GM23338 (cell line): ENCODE data around the gene RMI2. TPM values are rescaled to one million over a fixed set of nuclear protein-coding genes. Genes with fewer than 3 reads are reported as not detected.

Experiments used
- ATAC-seq: fragments of 200-7000 bp; cut with Tn5 transposase; 3 replicates; pipeline ENCODE4 v1.9.1; 2020
- DNase-seq: peaks from one replicate; pipeline ENCODE4 v3.0.0-alpha.2; 2015; ENCODE audit warnings: low spot score
- H2AFZ ChIP-seq: fragments of 200-600 bp; sonication (generic); 2 replicates; pipeline ENCODE4 v1.8.0; 2016; ENCODE audit warnings: antibody characterized with exemption, mild to moderate bottlenecking, moderate library complexity
- H3F3A ChIP-seq: fragments of 200-600 bp; sonication (generic); replicated peaks from 2 replicates; pipeline ENCODE4 v1.8.0; 2017; ENCODE audit warnings: antibody characterized with exemption, mixed run types, low read depth
- H3K27ac ChIP-seq: fragments of 200-600 bp; sonication (generic); 2 replicates; pipeline ENCODE4 v1.6.1; 2016; ENCODE audit warnings: low read depth
- H3K27me3 ChIP-seq: fragments of 200-600 bp; sonication (generic); 2 replicates; pipeline ENCODE4 v1.8.0; 2016; ENCODE audit warnings: mild to moderate bottlenecking, mixed run types, moderate library complexity; ENCODE audit not compliant: insufficient read depth
- H3K36me3 ChIP-seq: fragments of 200-600 bp; sonication (generic); 2 replicates; pipeline ENCODE4 v1.8.0; 2016; ENCODE audit warnings: mild to moderate bottlenecking; ENCODE audit not compliant: insufficient read depth
- H3K4me1 ChIP-seq: fragments of 200-600 bp; sonication (generic); 2 replicates; pipeline ENCODE4 v1.8.0; 2016; ENCODE audit warnings: mild to moderate bottlenecking, moderate library complexity; ENCODE audit not compliant: insufficient read depth
- H3K4me2 ChIP-seq: fragments of 200-600 bp; sonication (generic); 2 replicates; pipeline ENCODE4 v1.7.1; 2017; ENCODE audit warnings: mixed run types
- H3K4me3 ChIP-seq: fragments of 200-600 bp; sonication (generic); 2 replicates; pipeline ENCODE4 v1.6.1; 2016; ENCODE audit warnings: mixed run types
- H3K79me2 ChIP-seq: fragments of 200-600 bp; sonication (generic); replicated peaks from 2 replicates; pipeline ENCODE4 v1.8.0; 2017; ENCODE audit warnings: mild to moderate bottlenecking; ENCODE audit not compliant: insufficient read depth
- H3K9me2 ChIP-seq: fragments of 200-600 bp; sonication (generic); 2 replicates; pipeline ENCODE4 v1.8.0; 2017; ENCODE audit not compliant: insufficient read depth
- H4K20me1 ChIP-seq: fragments of 200-600 bp; sonication (generic); replicated peaks from 2 replicates; pipeline ENCODE4 v1.8.0; 2017; ENCODE audit warnings: mild to moderate bottlenecking; ENCODE audit not compliant: insufficient read depth
- H3K27ac Mint-ChIP-seq: 2 replicates; pipeline ENCODE4 v1.8.0; 2020; ENCODE audit warnings: inconsistent platforms, mild to moderate bottlenecking, moderate library complexity, mixed read lengths
- H3K27me3 Mint-ChIP-seq: 3 replicates; pipeline ENCODE4 v1.8.0; 2022; ENCODE audit warnings: low read depth, mild to moderate bottlenecking, moderate library complexity, mixed read lengths, inconsistent platforms; ENCODE audit not compliant: insufficient read depth, poor library complexity
- H3K36me3 Mint-ChIP-seq: 3 replicates; pipeline ENCODE4 v1.8.0; 2021; ENCODE audit warnings: low read depth, mild to moderate bottlenecking, inconsistent platforms, moderate library complexity, mixed read lengths
- H3K4me1 Mint-ChIP-seq: 3 replicates; pipeline ENCODE4 v1.8.0; 2020; ENCODE audit warnings: mild to moderate bottlenecking, inconsistent platforms, mixed read lengths
- H3K4me3 Mint-ChIP-seq: 3 replicates; pipeline ENCODE4 v1.8.0; 2021; ENCODE audit warnings: moderate library complexity, mild to moderate bottlenecking, inconsistent platforms, mixed read lengths
- H3K9me3 Mint-ChIP-seq: 3 replicates; pipeline ENCODE4 v1.8.0; 2020; ENCODE audit warnings: moderate library complexity, mild to moderate bottlenecking, inconsistent platforms, mixed read lengths
- CREB1 ChIP-seq: fragments of 250-450 bp; sonication (Bioruptor Pico); IDR thresholded peaks from 2 replicates; pipeline ENCODE4 v1.5.0; 2020; ENCODE audit warnings: low read depth, mild to moderate bottlenecking, moderate library complexity
- EZH2phosphoT487 ChIP-seq: fragments of 200-600 bp; sonication (generic); IDR thresholded peaks from one replicate; pipeline ENCODE4 v1.8.1; 2018; ENCODE audit warnings: antibody characterized with exemption; ENCODE audit not compliant: unreplicated experiment
- JUNB ChIP-seq: IDR thresholded peaks from one replicate; pipeline ENCODE4 v1.6.1; 2016; ENCODE audit warnings: antibody characterized with exemption; ENCODE audit not compliant: unreplicated experiment
- NANOG ChIP-seq: IDR thresholded peaks from 2 replicates; pipeline ENCODE4 v1.6.1; 2016; ENCODE audit warnings: antibody characterized with exemption, borderline replicate concordance
- POLR2AphosphoS5 ChIP-seq: IDR thresholded peaks from 2 replicates; pipeline ENCODE4 v1.6.1; 2016; ENCODE audit warnings: antibody characterized with exemption, low read depth
- STAT1 ChIP-seq: IDR thresholded peaks from one replicate; pipeline ENCODE4 v1.6.1; 2016; ENCODE audit warnings: antibody characterized with exemption; ENCODE audit not compliant: unreplicated experiment
- ZNF114 ChIP-seq: fragments of 250-450 bp; sonication (Bioruptor Pico); IDR thresholded peaks from 2 replicates; pipeline ENCODE4 v1.5.0; 2020; ENCODE audit warnings: mild to moderate bottlenecking, moderate library complexity
- polyA plus RNA-seq: library from polyadenylated mRNA; unstranded; fragments of >200 nt; fragmentation: Nextera tagmentation; extraction: Ambion mirVana; gene quantifications from 2 replicates; pipeline ENCODE4 v1.2.1, GENCODE V29; 2016
- total RNA-seq: library from RNA; depleted of rRNA; stranded (reverse); fragments of >200 nt; shearing (Covaris generic); gene quantifications from 2 replicates; pipeline ENCODE4 v1.2.3, GENCODE V29; 2014
- TF ChIP-seq, protein P1 (sequence below): fragments of 250-450 bp; sonication (Bioruptor Pico); IDR thresholded peaks from 2 replicates; pipeline ENCODE4 v1.5.0; 2020; ENCODE audit warnings: mild to moderate bottlenecking, moderate library complexity
- TF ChIP-seq, protein P2 (sequence below): IDR thresholded peaks from one replicate; pipeline ENCODE4 v1.6.1; 2018; ENCODE audit warnings: antibody characterized with exemption; ENCODE audit not compliant: unreplicated experiment
- TF ChIP-seq, protein P3 (sequence below), 2 experiments: fragments of 200-600 bp in 1 of 2; sonication (generic) in 1 of 2; conservative IDR thresholded peaks; 2 replicates each; pipeline versions ENCODE4 v1.5.1 to v1.6.1; 2016 to 2017; ENCODE audit warnings: antibody characterized with exemption in 2 of 2, low read depth in 2 of 2, mild to moderate bottlenecking in 2 of 2, moderate library complexity in 1 of 2

RMI2 gene
- total and polyA plus RNA-seq, 2 experiments from 2014 or later, result 98.2 to 108 TPM

DNA sequence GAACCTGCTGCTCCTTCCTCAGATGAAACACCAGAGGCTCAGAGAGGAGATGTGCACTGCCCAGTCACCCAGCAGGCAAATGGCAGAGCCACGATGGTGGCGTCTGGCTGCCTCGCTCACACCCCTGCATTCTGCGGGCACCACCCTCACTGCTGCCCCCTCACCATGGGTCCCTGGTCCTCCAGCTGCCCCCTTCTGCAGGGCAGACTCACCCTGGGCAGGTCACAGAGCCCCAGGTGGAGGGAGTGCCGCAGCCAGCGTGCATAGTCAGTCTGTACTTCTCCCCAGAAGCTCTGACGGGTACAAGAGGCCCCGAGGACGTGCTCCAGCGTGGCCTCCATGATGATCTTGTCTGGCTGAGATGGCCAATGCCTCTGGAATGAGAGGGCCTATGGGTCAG is 52.9 kb downstream of the RMI2 start (continued):
- TF ChIP-seq, protein P1, sequence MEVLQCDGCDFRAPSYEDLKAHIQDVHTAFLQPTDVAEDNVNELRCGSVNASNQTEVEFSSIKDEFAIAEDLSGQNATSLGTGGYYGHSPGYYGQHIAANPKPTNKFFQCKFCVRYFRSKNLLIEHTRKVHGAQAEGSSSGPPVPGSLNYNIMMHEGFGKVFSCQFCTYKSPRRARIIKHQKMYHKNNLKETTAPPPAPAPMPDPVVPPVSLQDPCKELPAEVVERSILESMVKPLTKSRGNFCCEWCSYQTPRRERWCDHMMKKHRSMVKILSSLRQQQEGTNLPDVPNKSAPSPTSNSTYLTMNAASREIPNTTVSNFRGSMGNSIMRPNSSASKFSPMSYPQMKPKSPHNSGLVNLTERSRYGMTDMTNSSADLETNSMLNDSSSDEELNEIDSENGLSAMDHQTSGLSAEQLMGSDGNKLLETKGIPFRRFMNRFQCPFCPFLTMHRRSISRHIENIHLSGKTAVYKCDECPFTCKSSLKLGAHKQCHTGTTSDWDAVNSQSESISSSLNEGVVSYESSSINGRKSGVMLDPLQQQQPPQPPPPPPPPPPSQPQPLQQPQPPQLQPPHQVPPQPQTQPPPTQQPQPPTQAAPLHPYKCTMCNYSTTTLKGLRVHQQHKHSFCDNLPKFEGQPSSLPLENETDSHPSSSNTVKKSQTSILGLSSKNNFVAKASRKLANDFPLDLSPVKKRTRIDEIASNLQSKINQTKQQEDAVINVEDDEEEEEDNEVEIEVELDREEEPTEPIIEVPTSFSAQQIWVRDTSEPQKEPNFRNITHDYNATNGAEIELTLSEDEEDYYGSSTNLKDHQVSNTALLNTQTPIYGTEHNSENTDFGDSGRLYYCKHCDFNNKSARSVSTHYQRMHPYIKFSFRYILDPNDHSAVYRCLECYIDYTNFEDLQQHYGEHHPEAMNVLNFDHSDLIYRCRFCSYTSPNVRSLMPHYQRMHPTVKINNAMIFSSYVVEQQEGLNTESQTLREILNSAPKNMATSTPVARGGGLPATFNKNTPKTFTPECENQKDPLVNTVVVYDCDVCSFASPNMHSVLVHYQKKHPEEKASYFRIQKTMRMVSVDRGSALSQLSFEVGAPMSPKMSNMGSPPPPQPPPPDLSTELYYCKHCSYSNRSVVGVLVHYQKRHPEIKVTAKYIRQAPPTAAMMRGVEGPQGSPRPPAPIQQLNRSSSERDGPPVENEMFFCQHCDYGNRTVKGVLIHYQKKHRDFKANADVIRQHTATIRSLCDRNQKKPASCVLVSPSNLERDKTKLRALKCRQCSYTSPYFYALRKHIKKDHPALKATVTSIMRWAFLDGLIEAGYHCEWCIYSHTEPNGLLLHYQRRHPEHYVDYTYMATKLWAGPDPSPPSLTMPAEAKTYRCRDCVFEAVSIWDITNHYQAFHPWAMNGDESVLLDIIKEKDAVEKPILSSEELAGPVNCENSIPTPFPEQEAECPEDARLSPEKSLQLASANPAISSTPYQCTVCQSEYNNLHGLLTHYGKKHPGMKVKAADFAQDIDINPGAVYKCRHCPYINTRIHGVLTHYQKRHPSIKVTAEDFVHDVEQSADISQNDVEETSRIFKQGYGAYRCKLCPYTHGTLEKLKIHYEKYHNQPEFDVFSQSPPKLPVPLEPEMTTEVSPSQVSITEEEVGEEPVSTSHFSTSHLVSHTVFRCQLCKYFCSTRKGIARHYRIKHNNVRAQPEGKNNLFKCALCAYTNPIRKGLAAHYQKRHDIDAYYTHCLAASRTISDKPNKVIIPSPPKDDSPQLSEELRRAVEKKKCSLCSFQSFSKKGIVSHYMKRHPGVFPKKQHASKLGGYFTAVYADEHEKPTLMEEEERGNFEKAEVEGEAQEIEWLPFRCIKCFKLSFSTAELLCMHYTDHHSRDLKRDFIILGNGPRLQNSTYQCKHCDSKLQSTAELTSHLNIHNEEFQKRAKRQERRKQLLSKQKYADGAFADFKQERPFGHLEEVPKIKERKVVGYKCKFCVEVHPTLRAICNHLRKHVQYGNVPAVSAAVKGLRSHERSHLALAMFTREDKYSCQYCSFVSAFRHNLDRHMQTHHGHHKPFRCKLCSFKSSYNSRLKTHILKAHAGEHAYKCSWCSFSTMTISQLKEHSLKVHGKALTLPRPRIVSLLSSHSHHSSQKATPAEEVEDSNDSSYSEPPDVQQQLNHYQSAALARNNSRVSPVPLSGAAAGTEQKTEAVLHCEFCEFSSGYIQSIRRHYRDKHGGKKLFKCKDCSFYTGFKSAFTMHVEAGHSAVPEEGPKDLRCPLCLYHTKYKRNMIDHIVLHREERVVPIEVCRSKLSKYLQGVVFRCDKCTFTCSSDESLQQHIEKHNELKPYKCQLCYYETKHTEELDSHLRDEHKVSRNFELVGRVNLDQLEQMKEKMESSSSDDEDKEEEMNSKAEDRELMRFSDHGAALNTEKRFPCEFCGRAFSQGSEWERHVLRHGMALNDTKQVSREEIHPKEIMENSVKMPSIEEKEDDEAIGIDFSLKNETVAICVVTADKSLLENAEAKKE (CRISPR knock-in tag), result no peak
- no peak for TF ChIP-seq EZH2phosphoT487
- no peak for TF ChIP-seq NANOG
- TF ChIP-seq, protein P2, sequence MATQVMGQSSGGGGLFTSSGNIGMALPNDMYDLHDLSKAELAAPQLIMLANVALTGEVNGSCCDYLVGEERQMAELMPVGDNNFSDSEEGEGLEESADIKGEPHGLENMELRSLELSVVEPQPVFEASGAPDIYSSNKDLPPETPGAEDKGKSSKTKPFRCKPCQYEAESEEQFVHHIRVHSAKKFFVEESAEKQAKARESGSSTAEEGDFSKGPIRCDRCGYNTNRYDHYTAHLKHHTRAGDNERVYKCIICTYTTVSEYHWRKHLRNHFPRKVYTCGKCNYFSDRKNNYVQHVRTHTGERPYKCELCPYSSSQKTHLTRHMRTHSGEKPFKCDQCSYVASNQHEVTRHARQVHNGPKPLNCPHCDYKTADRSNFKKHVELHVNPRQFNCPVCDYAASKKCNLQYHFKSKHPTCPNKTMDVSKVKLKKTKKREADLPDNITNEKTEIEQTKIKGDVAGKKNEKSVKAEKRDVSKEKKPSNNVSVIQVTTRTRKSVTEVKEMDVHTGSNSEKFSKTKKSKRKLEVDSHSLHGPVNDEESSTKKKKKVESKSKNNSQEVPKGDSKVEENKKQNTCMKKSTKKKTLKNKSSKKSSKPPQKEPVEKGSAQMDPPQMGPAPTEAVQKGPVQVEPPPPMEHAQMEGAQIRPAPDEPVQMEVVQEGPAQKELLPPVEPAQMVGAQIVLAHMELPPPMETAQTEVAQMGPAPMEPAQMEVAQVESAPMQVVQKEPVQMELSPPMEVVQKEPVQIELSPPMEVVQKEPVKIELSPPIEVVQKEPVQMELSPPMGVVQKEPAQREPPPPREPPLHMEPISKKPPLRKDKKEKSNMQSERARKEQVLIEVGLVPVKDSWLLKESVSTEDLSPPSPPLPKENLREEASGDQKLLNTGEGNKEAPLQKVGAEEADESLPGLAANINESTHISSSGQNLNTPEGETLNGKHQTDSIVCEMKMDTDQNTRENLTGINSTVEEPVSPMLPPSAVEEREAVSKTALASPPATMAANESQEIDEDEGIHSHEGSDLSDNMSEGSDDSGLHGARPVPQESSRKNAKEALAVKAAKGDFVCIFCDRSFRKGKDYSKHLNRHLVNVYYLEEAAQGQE, result no peak
- no peak for TF ChIP-seq CREB1
- TF ChIP-seq POLR2AphosphoS5, result no peak
- no peak for TF ChIP-seq STAT1

DNA sequence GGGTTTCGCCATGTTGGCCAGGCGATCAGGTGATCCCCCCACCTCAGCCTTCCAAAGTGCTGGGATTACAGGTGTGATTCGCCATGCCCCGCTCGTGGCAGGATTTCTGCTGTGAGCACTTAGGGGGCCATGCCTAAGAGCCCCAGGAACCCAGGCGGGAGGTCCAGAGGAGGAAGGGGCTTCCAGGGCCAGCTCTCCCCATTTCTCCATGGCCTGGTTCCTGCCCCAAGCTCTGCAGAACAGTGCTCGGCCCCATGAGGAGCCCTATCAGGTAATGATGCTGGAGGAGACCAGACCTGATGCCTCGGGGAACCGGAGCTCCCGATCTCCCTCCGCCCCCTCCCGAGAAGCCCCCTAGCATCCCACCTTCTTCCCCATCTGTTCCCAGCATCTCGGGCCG is 53.6 kb downstream of the RMI2 start:
- Histone ChIP-seq H3K27ac (no peak overlapping the region), H4K20me1 (no peaks in the 10 kb centered on the region), H3K27me3 (no peaks in the 10 kb centered on the region), H2AFZ (no peak overlapping the region), H3K4me3 (no peak overlapping the region), H3K9me2 (no peaks in the 10 kb centered on the region), H3F3A (peaks cover 11% of the 10 kb centered on the region; the same call in 1 of the 2 replicates), H3K79me2 (no peaks in the 10 kb centered on the region), H3K4me2 (no peak overlapping the region), H3K4me1 (no peaks in the 10 kb centered on the region), H3K36me3 (no peaks in the 10 kb centered on the region)
- ATAC-seq (no peak), DNase-seq (no peak)
- H3K4me3 Mint-ChIP-seq, result no peak overlapping the region
- TF ChIP-seq, protein P2, result no peak
- TF ChIP-seq STAT1, result no peak
- no peak for TF ChIP-seq NANOG
- TF ChIP-seq CREB1, result no peak
- TF ChIP-seq JUNB, result no peak
- no peak for TF ChIP-seq ZNF114 (CRISPR knock-in tag)
- no peak for TF ChIP-seq POLR2AphosphoS5
- TF ChIP-seq, protein P3, sequence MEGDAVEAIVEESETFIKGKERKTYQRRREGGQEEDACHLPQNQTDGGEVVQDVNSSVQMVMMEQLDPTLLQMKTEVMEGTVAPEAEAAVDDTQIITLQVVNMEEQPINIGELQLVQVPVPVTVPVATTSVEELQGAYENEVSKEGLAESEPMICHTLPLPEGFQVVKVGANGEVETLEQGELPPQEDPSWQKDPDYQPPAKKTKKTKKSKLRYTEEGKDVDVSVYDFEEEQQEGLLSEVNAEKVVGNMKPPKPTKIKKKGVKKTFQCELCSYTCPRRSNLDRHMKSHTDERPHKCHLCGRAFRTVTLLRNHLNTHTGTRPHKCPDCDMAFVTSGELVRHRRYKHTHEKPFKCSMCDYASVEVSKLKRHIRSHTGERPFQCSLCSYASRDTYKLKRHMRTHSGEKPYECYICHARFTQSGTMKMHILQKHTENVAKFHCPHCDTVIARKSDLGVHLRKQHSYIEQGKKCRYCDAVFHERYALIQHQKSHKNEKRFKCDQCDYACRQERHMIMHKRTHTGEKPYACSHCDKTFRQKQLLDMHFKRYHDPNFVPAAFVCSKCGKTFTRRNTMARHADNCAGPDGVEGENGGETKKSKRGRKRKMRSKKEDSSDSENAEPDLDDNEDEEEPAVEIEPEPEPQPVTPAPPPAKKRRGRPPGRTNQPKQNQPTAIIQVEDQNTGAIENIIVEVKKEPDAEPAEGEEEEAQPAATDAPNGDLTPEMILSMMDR (conservative IDR thresholded peaks at IDR 0.05; ENCODE audit: low read depth in 2 of 2), result no peak
- H3K27ac Mint-ChIP-seq, result no peak overlapping the region
- no peaks in the 10 kb centered on the region for H3K36me3 Mint-ChIP-seq
- peaks cover 15% of the 10 kb centered on the region for H3K27me3 Mint-ChIP-seq
- H3K9me3 Mint-ChIP-seq, result no peaks in the 10 kb centered on the region
- peaks cover 6% of the 10 kb centered on the region for H3K4me1 Mint-ChIP-seq
